ENCODE results near the gene SELENON.

Gene SELENON

DNA sequence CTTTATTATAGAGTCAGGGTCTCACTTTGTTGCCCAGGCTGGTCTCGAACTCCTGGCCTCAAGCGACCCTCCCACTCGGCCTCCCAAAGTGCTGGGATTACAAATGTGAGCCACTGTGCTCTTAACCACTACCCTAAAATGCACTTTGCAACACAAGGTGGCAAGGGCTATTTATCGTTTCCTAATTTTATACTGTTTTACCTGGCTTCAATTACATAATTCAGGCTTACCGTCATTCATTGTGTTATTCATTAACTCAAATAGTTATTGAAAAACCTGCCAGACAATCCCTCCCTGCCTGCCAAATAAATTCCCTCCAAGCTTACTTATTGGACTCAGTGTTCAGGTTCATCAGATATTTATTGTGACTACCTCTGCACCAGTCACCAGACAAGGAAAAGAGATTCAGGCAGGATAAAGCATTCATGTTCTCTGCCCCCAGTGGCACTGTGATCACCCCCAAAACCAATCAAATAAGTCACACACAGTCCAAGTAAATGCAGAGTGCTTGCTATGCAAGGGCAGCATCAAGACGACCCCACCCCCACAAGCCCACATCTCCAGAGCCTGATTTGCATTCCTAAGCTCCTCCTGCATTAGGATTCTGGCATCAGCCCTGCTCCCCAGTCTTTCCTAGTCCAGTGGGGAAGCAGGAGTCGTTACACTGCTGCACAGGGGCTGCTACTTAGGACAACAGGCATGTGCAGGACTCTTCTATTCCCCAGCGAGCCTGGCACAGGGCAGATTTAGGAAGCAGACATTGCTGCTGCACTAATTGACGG is 67.4 kb downstream of the SELENON start:
- no peak for DNase-seq

All from NCI-H1048 (cell line).